ENCODE results near the gene A4GNT. TPM values are rescaled to one million over a fixed set of nuclear protein-coding genes. Genes with fewer than 3 reads are reported as not detected.
"Not testable (repeated sequence)": the region's sequence is repeated elsewhere in the genome, so short reads cannot be mapped to it uniquely, and the experiment has no call there.

A4GNT gene
- not detected for total RNA-seq

GRCh38 chr3:138132239-138132638 is at the start of gene A4GNT:
TSS of gene A4GNT (minus strand) at chr3:138132390. CDS start at chr3:138131256, 1,134 bp downstream.
- Mint-ChIP-seq H3K36me3 (ENCODE audit: low read depth) (no peaks in the 10 kb centered on the region), H3K27me3 (peaks cover 4% of the 10 kb centered on the region), H3K4me1 (no peaks in the 10 kb centered on the region), H3K9me3 (no peaks in the 10 kb centered on the region), H3K27ac (no peak within 1 kb of the TSS), H3K4me3 (no peak within 1 kb of the TSS)
- no peak for ATAC-seq (replicated peaks)

GRCh38 chr3:138180375-138181029 is 48.3 kb upstream of the A4GNT start:
- no peak overlapping the region for H3K4me3 Mint-ChIP-seq
- H3K27me3 Mint-ChIP-seq: peaks cover 7% of the 10 kb centered on the region
- H3K4me1 Mint-ChIP-seq: no peaks in the 10 kb centered on the region
- no peaks in the 10 kb centered on the region for H3K9me3 Mint-ChIP-seq
- peak; percentile 91 for ATAC-seq (replicated peaks)
- no peaks in the 10 kb centered on the region for H3K36me3 Mint-ChIP-seq (ENCODE audit: low read depth)
- no peak overlapping the region for H3K27ac Mint-ChIP-seq

GRCh38 chr3:138174421-138175131 is 42.4 kb upstream of the A4GNT start, which contains the start of gene DBR1:
TSS of gene DBR1 (minus strand) at chr3:138174921. CDS start at chr3:138174795, 126 bp downstream.
- Mint-ChIP-seq H3K4me3 (peak within 1 kb of the TSS; percentile 95), H3K4me1 (peaks cover 8% of the 10 kb centered on the region), H3K27ac (peak within 1 kb of the TSS; percentile 95), H3K9me3 (no peaks in the 10 kb centered on the region), H3K27me3 (no peaks in the 10 kb centered on the region), H3K36me3 (ENCODE audit: low read depth) (peaks cover 53% of the 10 kb centered on the region)
- peak; percentile 91 for ATAC-seq (replicated peaks)

- Mint-ChIP-seq H3K4me3 (peak overlapping the region; percentile 95), H3K9me3 (no peaks in the 10 kb centered on the region), H3K4me1 (peaks cover 8% of the 10 kb centered on the region), H3K36me3 (ENCODE audit: low read depth) (peaks cover 58% of the 10 kb centered on the region), H3K27me3 (no peaks in the 10 kb centered on the region), H3K27ac (peak overlapping the region; percentile 95)
- no peak for ATAC-seq (replicated peaks)
Measured at GRCh38 chr3:138173769-138174420, 41.7 kb upstream of the A4GNT start.

- Mint-ChIP-seq H3K27me3 (no peaks in the 10 kb centered on the region), H3K27ac (peak overlapping the region; percentile 95), H3K4me1 (peaks cover 8% of the 10 kb centered on the region), H3K36me3 (ENCODE audit: low read depth) (peaks cover 70% of the 10 kb centered on the region), H3K4me3 (peak overlapping the region; percentile 95), H3K9me3 (no peaks in the 10 kb centered on the region)
- ATAC-seq (replicated peaks): no peak
Measured at GRCh38 chr3:138172625-138173024, 40.4 kb upstream of the A4GNT start.

GRCh38 chr3:138165061-138165460 is 32.9 kb upstream of the A4GNT start:
- no peaks in the 10 kb centered on the region for H3K4me1 Mint-ChIP-seq
- peaks cover 98% of the 10 kb centered on the region for H3K36me3 Mint-ChIP-seq (ENCODE audit: low read depth)
- H3K9me3 Mint-ChIP-seq: no peaks in the 10 kb centered on the region
- ATAC-seq (replicated peaks): no peak
- H3K4me3 Mint-ChIP-seq: no peak overlapping the region
- no peaks in the 10 kb centered on the region for H3K27me3 Mint-ChIP-seq
- H3K27ac Mint-ChIP-seq: no peak overlapping the region

- Mint-ChIP-seq H3K27ac (no peak overlapping the region), H3K4me3 (no peak overlapping the region), H3K4me1 (no peaks in the 10 kb centered on the region), H3K9me3 (peaks cover 4% of the 10 kb centered on the region), H3K36me3 (ENCODE audit: low read depth) (peaks cover 28% of the 10 kb centered on the region), H3K27me3 (no peaks in the 10 kb centered on the region)
- ATAC-seq (replicated peaks): no peak
Measured at GRCh38 chr3:138157743-138158142, 25.6 kb upstream of the A4GNT start.

- Mint-ChIP-seq H3K4me1 (no peaks in the 10 kb centered on the region), H3K27me3 (no peaks in the 10 kb centered on the region), H3K36me3 (ENCODE audit: low read depth) (no peaks in the 10 kb centered on the region), H3K4me3 (no peak overlapping the region), H3K9me3 (peaks cover 4% of the 10 kb centered on the region), H3K27ac (no peak overlapping the region)
- no peak for ATAC-seq (replicated peaks)
Measured at GRCh38 chr3:138154534-138154933, 22.3 kb upstream of the A4GNT start.

GRCh38 chr3:138148503-138148902 is 16.3 kb upstream of the A4GNT start:
- H3K36me3 Mint-ChIP-seq (ENCODE audit: low read depth): no peaks in the 10 kb centered on the region
- H3K4me1 Mint-ChIP-seq: no peaks in the 10 kb centered on the region
- H3K4me3 Mint-ChIP-seq: no peak overlapping the region
- no peaks in the 10 kb centered on the region for H3K27me3 Mint-ChIP-seq
- peaks cover 2% of the 10 kb centered on the region for H3K9me3 Mint-ChIP-seq
- ATAC-seq (replicated peaks): no peak
- H3K27ac Mint-ChIP-seq: no peak overlapping the region

GRCh38 chr3:138142181-138142580 is 10.0 kb upstream of the A4GNT start:
- H3K27me3 Mint-ChIP-seq: peaks cover 22% of the 10 kb centered on the region
- not testable (repeated sequence) for H3K9me3 Mint-ChIP-seq; H3K4me3 Mint-ChIP-seq; H3K4me1 Mint-ChIP-seq; ATAC-seq (replicated peaks); H3K36me3 Mint-ChIP-seq (ENCODE audit: low read depth); H3K27ac Mint-ChIP-seq

- no peak for ATAC-seq (replicated peaks)
- H3K36me3 Mint-ChIP-seq (ENCODE audit: low read depth): no peaks in the 10 kb centered on the region
- no peak overlapping the region for H3K27ac Mint-ChIP-seq
- no peak overlapping the region for H3K4me3 Mint-ChIP-seq
- no peaks in the 10 kb centered on the region for H3K4me1 Mint-ChIP-seq
- no peaks in the 10 kb centered on the region for H3K9me3 Mint-ChIP-seq
- peaks cover 26% of the 10 kb centered on the region for H3K27me3 Mint-ChIP-seq
Measured at GRCh38 chr3:138140940-138141339, 8.8 kb upstream of the A4GNT start.

GRCh38 chr3:138139691-138140090 is 7.5 kb upstream of the A4GNT start:
- ATAC-seq (replicated peaks): no peak
- Mint-ChIP-seq H3K9me3 (no peaks in the 10 kb centered on the region), H3K4me1 (no peaks in the 10 kb centered on the region), H3K36me3 (ENCODE audit: low read depth) (no peaks in the 10 kb centered on the region), H3K27ac (no peak overlapping the region), H3K4me3 (no peak overlapping the region), H3K27me3 (peaks cover 26% of the 10 kb centered on the region)

GRCh38 chr3:138137861-138138260 is 5.7 kb upstream of the A4GNT start:
- Mint-ChIP-seq H3K27ac (no peak overlapping the region), H3K27me3 (peaks cover 23% of the 10 kb centered on the region), H3K4me1 (no peaks in the 10 kb centered on the region), H3K4me3 (no peak overlapping the region), H3K9me3 (no peaks in the 10 kb centered on the region), H3K36me3 (ENCODE audit: low read depth) (no peaks in the 10 kb centered on the region)
- ATAC-seq (replicated peaks): no peak

GRCh38 chr3:138136201-138136600 is 4.0 kb upstream of the A4GNT start:
- Mint-ChIP-seq H3K4me1 (no peaks in the 10 kb centered on the region), H3K27ac (no peak overlapping the region), H3K36me3 (ENCODE audit: low read depth) (no peaks in the 10 kb centered on the region), H3K4me3 (no peak overlapping the region), H3K9me3 (no peaks in the 10 kb centered on the region), H3K27me3 (peaks cover 14% of the 10 kb centered on the region)
- no peak for ATAC-seq (replicated peaks)

GRCh38 chr3:138135833-138136194 is 3.6 kb upstream of the A4GNT start:
- H3K36me3 Mint-ChIP-seq (ENCODE audit: low read depth): no peaks in the 10 kb centered on the region
- H3K9me3 Mint-ChIP-seq: no peaks in the 10 kb centered on the region
- no peak for ATAC-seq (replicated peaks)
- no peak overlapping the region for H3K4me3 Mint-ChIP-seq
- no peak overlapping the region for H3K27ac Mint-ChIP-seq
- no peaks in the 10 kb centered on the region for H3K4me1 Mint-ChIP-seq
- peaks cover 10% of the 10 kb centered on the region for H3K27me3 Mint-ChIP-seq

All from activated T-helper 17 cell treated with anti-CD3 and anti-CD28 coated beads, Interleukin-2, amount 50 U/mL, for 72 hours (primary cell).